Epithelial cell of esophagus (primary cell): ENCODE results near the gene GRIN3A.

Experiments used
- DNase-seq: peaks from one replicate; pipeline ENCODE4 v3.0.0; 2010; ENCODE audit warnings: low read depth
- H3K4me3 ChIP-seq: 2 replicates; pipeline ENCODE4 v1.5.1; 2011; ENCODE audit warnings: mild to moderate bottlenecking, low read length, control low read depth
- CTCF ChIP-seq: IDR thresholded peaks from 2 replicates; pipeline ENCODE4 v1.5.1; 2011; ENCODE audit warnings: low read depth, mild to moderate bottlenecking, low read length, control low read depth, inconsistent platforms; ENCODE audit not compliant: insufficient read depth; ENCODE audit errors: missing control alignments

The GRIN3A gene

GRCh38 chr9:101664453-101664852 lies 74.0 kb downstream of the GRIN3A start:
- no peak for TF ChIP-seq CTCF
- no peak overlapping the region for H3K4me3 ChIP-seq
- DNase-seq, result no peak

GRCh38 chr9:101652601-101653175 lies 85.8 kb downstream of the GRIN3A start:
- no peak for DNase-seq

GRCh38 chr9:101650142-101650541 lies 88.3 kb downstream of the GRIN3A start:
- no peak for DNase-seq
- no peak for TF ChIP-seq CTCF

More at GRCh38 chr9:101652601-101653175, 85.8 kb downstream of the GRIN3A start:
- TF ChIP-seq CTCF, result no peak
- H3K4me3 ChIP-seq, result no peak overlapping the region

GRCh38 chr9:101648493-101648892 lies 90.0 kb downstream of the GRIN3A start:
- H3K4me3 ChIP-seq, result no peak overlapping the region
- DNase-seq, result no peak
- no peak for TF ChIP-seq CTCF

More at GRCh38 chr9:101650142-101650541, 88.3 kb downstream of the GRIN3A start:
- no peak overlapping the region for H3K4me3 ChIP-seq

GRCh38 chr9:101639785-101640665 lies 98.4 kb downstream of the GRIN3A start:
- TF ChIP-seq CTCF, result no peak
- no peak overlapping the region for H3K4me3 ChIP-seq
- peak; percentile 2 for DNase-seq

GRCh38 chr9:101639311-101639710 lies 99.1 kb downstream of the GRIN3A start:
- DNase-seq, result no peak
- no peak for TF ChIP-seq CTCF
- no peak overlapping the region for H3K4me3 ChIP-seq
